Stimulated activated CD8-positive, alpha-beta memory T cell treated with anti-CD3 and anti-CD28 coated beads, Interleukin-7, amount 100 ng/mL, for 24 hours (primary cell): ENCODE results near the gene SLC9A9.
"Not testable (repeated sequence)": the region's sequence is repeated elsewhere in the genome, so short reads cannot be mapped to it uniquely, and the experiment has no call there.

Experiments
- DNase-seq: peaks from one replicate; pipeline ENCODE4 v3.0.0-alpha.2; 2020; ENCODE audit warnings: low read depth

SLC9A9 gene

GRCh38 chr3:143847787-143848631 is at the start of gene SLC9A9:
TSS of gene SLC9A9 (minus strand) at chr3:143848468. CDS start at chr3:143848322, 146 bp downstream.
- no peak for DNase-seq

GRCh38 chr3:143897576-143898295 is 49.5 kb upstream of the SLC9A9 start:
- DNase-seq = no peak

- DNase-seq = no peak
These were observed 48.2 kb upstream of the SLC9A9 start for GRCh38 chr3:143896486-143896885.

- no peak for DNase-seq
These were observed 47.5 kb upstream of the SLC9A9 start for GRCh38 chr3:143895805-143896204.

- no peak for DNase-seq
These were observed 40.6 kb upstream of the SLC9A9 start for GRCh38 chr3:143888846-143889245.

GRCh38 chr3:143888166-143888565 is 39.9 kb upstream of the SLC9A9 start:
- DNase-seq = no peak

GRCh38 chr3:143885780-143886427 is 37.6 kb upstream of the SLC9A9 start:
- DNase-seq = no peak

- DNase-seq = no peak
These were observed 36.6 kb upstream of the SLC9A9 start for GRCh38 chr3:143884861-143885260.

- no peak for DNase-seq
These were observed 34.9 kb upstream of the SLC9A9 start for GRCh38 chr3:143883151-143883550.

- no peak for DNase-seq
These were observed 32.8 kb upstream of the SLC9A9 start for GRCh38 chr3:143881095-143881494.

- no peak for DNase-seq
These were observed 27.3 kb upstream of the SLC9A9 start for GRCh38 chr3:143875546-143875945.

- not testable (repeated sequence) for DNase-seq
These were observed 25.3 kb upstream of the SLC9A9 start for GRCh38 chr3:143873553-143873952.

- DNase-seq = no peak
These were observed 17.0 kb upstream of the SLC9A9 start for GRCh38 chr3:143865302-143865701.

- DNase-seq = no peak
These were observed 11.4 kb upstream of the SLC9A9 start for GRCh38 chr3:143859465-143860203.

- DNase-seq = no peak
These were observed 8.1 kb upstream of the SLC9A9 start for GRCh38 chr3:143856252-143856970.

GRCh38 chr3:143855183-143855582 is 6.9 kb upstream of the SLC9A9 start:
- no peak for DNase-seq

GRCh38 chr3:143851331-143852017 is 3.2 kb upstream of the SLC9A9 start:
- no peak for DNase-seq

- DNase-seq = no peak
These were observed 2.6 kb upstream of the SLC9A9 start for GRCh38 chr3:143850877-143851276.

GRCh38 chr3:143849854-143850549 is 1.7 kb upstream of the SLC9A9 start:
- DNase-seq = no peak

GRCh38 chr3:143848704-143849103 is 436 bp upstream of the SLC9A9 start:
- DNase-seq = no peak
